Right forelimb (tissue), 1 donor: ENCODE data around the gene BRIP1.
"Not testable (repeated sequence)": the region's sequence is repeated elsewhere in the genome, so short reads cannot be mapped to it uniquely, and the experiment has no call there.

Experiments used
- DNase-seq: peaks from one replicate; pipeline ENCODE4 v3.0.0-alpha.2; 2018

BRIP1 gene

GRCh38 chr17:61722398-61722797 is 140.9 kb downstream of the BRIP1 start:
- no peak for DNase-seq

GRCh38 chr17:61720016-61720795 is 143.1 kb downstream of the BRIP1 start:
- no peak for DNase-seq

GRCh38 chr17:61719220-61719619 is 144.1 kb downstream of the BRIP1 start:
- DNase-seq, result not testable (repeated sequence)

GRCh38 chr17:61718022-61718421 is 145.3 kb downstream of the BRIP1 start:
- DNase-seq, result no peak

GRCh38 chr17:61717352-61717751 is 146.0 kb downstream of the BRIP1 start:
- DNase-seq, result no peak

GRCh38 chr17:61716225-61716829 is 147.0 kb downstream of the BRIP1 start:
- no peak for DNase-seq

GRCh38 chr17:61715348-61715747 is 148.0 kb downstream of the BRIP1 start:
- DNase-seq, result no peak

- DNase-seq, result no peak
Measured at GRCh38 chr17:61714300-61714699, 149.0 kb downstream of the BRIP1 start.

- DNase-seq, result no peak
Measured at GRCh38 chr17:61713035-61713434, 150.3 kb downstream of the BRIP1 start.

- DNase-seq, result no peak
Measured at GRCh38 chr17:61710546-61710945, 152.8 kb downstream of the BRIP1 start.

GRCh38 chr17:61709567-61709966 is 153.8 kb downstream of the BRIP1 start:
- no peak for DNase-seq

GRCh38 chr17:61704935-61705449 is 158.3 kb downstream of the BRIP1 start:
- DNase-seq, result no peak

GRCh38 chr17:61702450-61702849 is 160.9 kb downstream of the BRIP1 start:
- no peak for DNase-seq

GRCh38 chr17:61701978-61702377 is 161.3 kb downstream of the BRIP1 start:
- DNase-seq, result no peak

- DNase-seq, result no peak
Measured at GRCh38 chr17:61701334-61701733, 162.0 kb downstream of the BRIP1 start.

GRCh38 chr17:61700252-61700651 is 163.1 kb downstream of the BRIP1 start:
- no peak for DNase-seq

- no peak for DNase-seq
Measured at GRCh38 chr17:61699694-61700093, 163.6 kb downstream of the BRIP1 start.

GRCh38 chr17:61699032-61699431 is 164.3 kb downstream of the BRIP1 start:
- no peak for DNase-seq

GRCh38 chr17:61698244-61698643 is 165.1 kb downstream of the BRIP1 start:
- DNase-seq, result no peak

- DNase-seq, result no peak
Measured at GRCh38 chr17:61695779-61696337, 167.5 kb downstream of the BRIP1 start.

- DNase-seq, result no peak
Measured at GRCh38 chr17:61694095-61694494, 169.2 kb downstream of the BRIP1 start.

- no peak for DNase-seq
Measured at GRCh38 chr17:61689610-61690180, 173.6 kb downstream of the BRIP1 start.

GRCh38 chr17:61687769-61688168 is 175.6 kb downstream of the BRIP1 start:
- DNase-seq, result no peak

GRCh38 chr17:61686113-61686512 is 177.2 kb downstream of the BRIP1 start:
- no peak for DNase-seq
